Aorta (tissue), 5 donors: ENCODE measurements around the gene HCAR3. TPM values are rescaled to one million over a fixed set of nuclear protein-coding genes. Genes with fewer than 3 reads are reported as not detected.
"Not testable (repeated sequence)": the region's sequence is repeated elsewhere in the genome, so short reads cannot be mapped to it uniquely, and the experiment has no call there.

ENCODE experiments used
- ATAC-seq: fragments of 200-7000 bp; cut with Tn5 transposase; one replicate; pipeline ENCODE4 v1.9.1; 2022; ENCODE audit warnings: moderate library complexity; ENCODE audit not compliant: low FRiP score
- DNase-seq, 2 donors: peaks; one replicate each; pipeline ENCODE4 v3.0.0-alpha.2; 2020
- H3K27ac ChIP-seq, 2 donors: one replicate each; pipeline ENCODE4 v1.5.1; 2013; ENCODE audit warnings: low read length in 2 of 2, mild to moderate bottlenecking in 2 of 2, moderate library complexity in 2 of 2, control low read depth in 1 of 2, inconsistent platforms in 1 of 2, low read depth in 1 of 2
- H3K27me3 ChIP-seq, 2 donors: one replicate each; pipeline ENCODE4 v1.6.1; 2013; ENCODE audit warnings: control low read depth in 1 of 2, low read length in 1 of 2, mild to moderate bottlenecking in 1 of 2, moderate library complexity in 1 of 2; ENCODE audit not compliant: insufficient read depth in 2 of 2, control insufficient read depth in 1 of 2
- H3K36me3 ChIP-seq, 2 donors: one replicate each; pipeline ENCODE4 v1.6.1; 2013; ENCODE audit warnings: control low read depth in 1 of 2, low read length in 1 of 2, mild to moderate bottlenecking in 1 of 2; ENCODE audit not compliant: insufficient read depth in 2 of 2, control insufficient read depth in 1 of 2
- H3K4me1 ChIP-seq, 2 donors: one replicate each; pipeline ENCODE4 v1.6.1; 2013; ENCODE audit warnings: low read length in 2 of 2, control low read depth in 1 of 2, mild to moderate bottlenecking in 1 of 2, moderate library complexity in 1 of 2; ENCODE audit not compliant: insufficient read depth in 2 of 2, control insufficient read depth in 1 of 2
- H3K4me3 ChIP-seq, 2 donors: one replicate each; pipeline ENCODE4 v1.5.1; 2013; ENCODE audit warnings: low read length in 2 of 2, control low read depth in 1 of 2, mild to moderate bottlenecking in 1 of 2
- H3K9me3 ChIP-seq: one replicate; pipeline ENCODE4 v1.6.1; 2013; ENCODE audit warnings: mild to moderate bottlenecking, low read length; ENCODE audit not compliant: control insufficient read depth
- WGBS, 2 donors: extraction: QIAGEN DNeasy Blood & Tissue Kit; methylation state at CpG; one replicate each; pipeline ENCODE4 v1.1.7; 2013; 5-methylcytosine and 5-hydroxymethylcytosine counted together
- intact Hi-C, 2 donors: fragments of 100-400 bp; cut with DNase I; formaldehyde crosslinking; loops; one replicate each; pipeline versions ENCODE4 v1.14.2 to v1.15.0; 2022
- polyA plus RNA-seq, 2 donors: library from polyadenylated mRNA; stranded (reverse); fragments of 200-250 nt; gene quantifications; one replicate each; pipeline ENCODE4 v1.2.3, GENCODE V29; 2013
- total RNA-seq, 2 donors: library from RNA; stranded (reverse); fragmentation: NEBNext Ultra II Directional; extraction: Animal tissue kit (Norgen Biotek cat#: 25700); gene quantifications; one replicate each; pipeline ENCODE4 v1.2.1, GENCODE V29; 2021
- donor health status: healthy with polysubstance abuse.
- donor health status: Bipolar disorder and iron deficiency.
- donor health status: DM: no; HTN: no; CAD: no.
- donor health status: DM: no; HTN: no; CAD: no.
- donor health status: DM: yes; HTN: yes; CAD: no.

HCAR3 gene
- total and polyA plus RNA-seq, 4 donors: 0.29 to 1.2 TPM; not detected in 2

GRCh38 chr12:122687086-122687485 lies 29.5 kb downstream of the HCAR3 start:
- H3K27ac ChIP-seq: no peak overlapping the region
- ATAC-seq (no peak), DNase-seq (no peak)
- WGBS, 2 donors: 52 to 55% methylated on average over 5 of the region's 5 CpGs
- intact Hi-C loops: no loop called here
- H3K36me3 ChIP-seq: no peaks in the 10 kb centered on the region
- no peaks in the 10 kb centered on the region for H3K9me3 ChIP-seq
- no peaks in the 10 kb centered on the region for H3K27me3 ChIP-seq
- no peaks in the 10 kb centered on the region for H3K4me1 ChIP-seq
- H3K4me3 ChIP-seq: no peak overlapping the region

- no peak for ATAC-seq
- DNase-seq: no peak
- WGBS, 2 donors: 93% methylated on average over 3 of the region's 3 CpGs
Measured at GRCh38 chr12:122686538-122686937, 30.1 kb downstream of the HCAR3 start.

GRCh38 chr12:122684297-122684813 lies 32.3 kb downstream of the HCAR3 start:
- ATAC-seq: no peak
- no peak overlapping the region for H3K27ac ChIP-seq
- H3K27me3 ChIP-seq: no peaks in the 10 kb centered on the region
- H3K4me1 ChIP-seq: no peaks in the 10 kb centered on the region
- H3K4me3 ChIP-seq: no peak overlapping the region
- no peaks in the 10 kb centered on the region for H3K36me3 ChIP-seq
- 59 to 65% methylated on average over 5 of the region's 5 CpGs for WGBS, 2 donors
- DNase-seq: no peak
- intact Hi-C loops: no loop called here
- H3K9me3 ChIP-seq: no peaks in the 10 kb centered on the region

More at GRCh38 chr12:122686538-122686937, 30.1 kb downstream of the HCAR3 start:
- Histone ChIP-seq H3K36me3 (no peaks in the 10 kb centered on the region), H3K4me1 (no peaks in the 10 kb centered on the region), H3K27me3 (no peaks in the 10 kb centered on the region), H3K4me3 (no peak overlapping the region), H3K27ac (no peak overlapping the region), H3K9me3 (no peaks in the 10 kb centered on the region)
- intact Hi-C loops: no loop called here

GRCh38 chr12:122681814-122682213 lies 34.8 kb downstream of the HCAR3 start:
- no peak for ATAC-seq
- H3K4me3 ChIP-seq: no peak overlapping the region
- 78 to 81% methylated on average over 4 of the region's 4 CpGs for WGBS, 2 donors

GRCh38 chr12:122680989-122681388 lies 35.6 kb downstream of the HCAR3 start:
- ATAC-seq, H3K9me3 ChIP-seq, H3K36me3 ChIP-seq, H3K27me3 ChIP-seq, H3K4me3 ChIP-seq, H3K27ac ChIP-seq, DNase-seq, intact Hi-C loops, H3K4me1 ChIP-seq: not testable (repeated sequence)
- WGBS, 2 donors: 88 to 92% methylated on average over 6 of the region's 6 CpGs

More at GRCh38 chr12:122681814-122682213, 34.8 kb downstream of the HCAR3 start:
- Histone ChIP-seq H3K4me1 (no peaks in the 10 kb centered on the region), H3K36me3 (no peaks in the 10 kb centered on the region), H3K27me3 (no peaks in the 10 kb centered on the region), H3K9me3 (no peaks in the 10 kb centered on the region), H3K27ac (no peak overlapping the region)
- intact Hi-C loops: no loop called here
- DNase-seq: no peak

GRCh38 chr12:122676781-122677180 lies 39.8 kb downstream of the HCAR3 start:
- intact Hi-C loops, H3K36me3 ChIP-seq, ATAC-seq, H3K27ac ChIP-seq, H3K27me3 ChIP-seq, H3K4me1 ChIP-seq, DNase-seq, H3K4me3 ChIP-seq, H3K9me3 ChIP-seq: not testable (repeated sequence)
- 94 to 95% methylated on average over 29 to 32 of the region's 32 CpGs for WGBS, 2 donors

GRCh38 chr12:122676015-122676414 lies 40.6 kb downstream of the HCAR3 start:
- ATAC-seq, H3K4me3 ChIP-seq, H3K27me3 ChIP-seq, intact Hi-C loops, H3K36me3 ChIP-seq, H3K27ac ChIP-seq, DNase-seq, H3K9me3 ChIP-seq, H3K4me1 ChIP-seq: not testable (repeated sequence)
- 86 to 95% methylated on average over 8 of the region's 8 CpGs for WGBS, 2 donors

GRCh38 chr12:122672515-122672914 lies 44.1 kb downstream of the HCAR3 start:
- intact Hi-C loops: no loop called here
- DNase-seq: no peak
- H3K4me1 ChIP-seq: no peaks in the 10 kb centered on the region
- ATAC-seq: no peak
- H3K27ac ChIP-seq: no peak overlapping the region
- H3K27me3 ChIP-seq: no peaks in the 10 kb centered on the region
- H3K4me3 ChIP-seq: no peak overlapping the region
- WGBS, 2 donors: 59 to 72% methylated on average over 2 of the region's 2 CpGs
- no peaks in the 10 kb centered on the region for H3K36me3 ChIP-seq
- no peaks in the 10 kb centered on the region for H3K9me3 ChIP-seq

GRCh38 chr12:122669397-122670070 lies 47.1 kb downstream of the HCAR3 start:
- no peaks in the 10 kb centered on the region for H3K36me3 ChIP-seq
- no peak overlapping the region for H3K27ac ChIP-seq
- ATAC-seq: no peak
- WGBS, 2 donors: 56 to 62% methylated on average over 5 of the region's 5 CpGs
- no peaks in the 10 kb centered on the region for H3K27me3 ChIP-seq
- H3K9me3 ChIP-seq: no peaks in the 10 kb centered on the region
- H3K4me3 ChIP-seq: no peak overlapping the region
- no peak for DNase-seq
- H3K4me1 ChIP-seq: no peaks in the 10 kb centered on the region
- intact Hi-C loops: no loop called here
